Measurements from ENCODE around the gene RIT2. TPM values are rescaled to one million over a fixed set of nuclear protein-coding genes. Genes with fewer than 3 reads are reported as not detected.

RIT2 gene
- polyA plus RNA-seq, 2 of the 4 experiments (the other 2 are of a cell fraction), result not detected

GRCh38 chr18:43116699-43117294, 1.3 kb upstream of the RIT2 start:
- WGBS (ENCODE audit: missing lambda C conversion rate), result 2% methylated on average over 2 of the region's 2 CpGs
- CTCF ChIA-PET, result no interaction called here
- ATAC-seq (no peak), DNase-seq (ENCODE audit: low read depth in 1 of 2, low spot score in 1 of 2) (no peak), FAIRE-seq (no peak)
- Histone ChIP-seq H3K4me2 (no peak overlapping the region), H3K9me3 (no peaks in the 10 kb centered on the region), H3K4me3 (no peak overlapping the region), H3K27ac (no peak overlapping the region), H3K4me1 (no peaks in the 10 kb centered on the region)
- POLR2A ChIA-PET, result no interaction called here
- TF ChIP-seq CBX2 (IDR thresholded peaks at IDR 0.05; ENCODE audit: borderline replicate concordance, low read depth) (no peak), FOSL2 (IDR thresholded peaks at IDR 0.05) (no peak), FOSL2 (CRISPR knock-in tag; IDR thresholded peaks at IDR 0.05) (no peak), CEBPB (IDR thresholded peaks at IDR 0.05) (no peak), HOXB13 (CRISPR knock-in tag; IDR thresholded peaks at IDR 0.05; ENCODE audit: low read depth) (no peak), RAD21 (conservative IDR thresholded peaks at IDR 0.05 in 1 of 2, IDR thresholded peaks at IDR 0.05 in 1 of 2) (no peak), BCL3 (IDR thresholded peaks at IDR 0.05) (no peak), ZFP36 (IDR thresholded peaks at IDR 0.05; ENCODE audit: borderline replicate concordance, partially characterized antibody) (no peak), NPAS2 (CRISPR knock-in tag; IDR thresholded peaks at IDR 0.05; ENCODE audit: borderline replicate concordance) (no peak), PHF8 (IDR thresholded peaks at IDR 0.05; ENCODE audit: borderline replicate concordance, low read depth) (no peak), ZC3H11A (IDR thresholded peaks at IDR 0.05) (no peak), JUNB (IDR thresholded peaks at IDR 0.05) (no peak), BHLHE40 (IDR thresholded peaks at IDR 0.05; ENCODE audit: low read depth, low read length) (no peak), CHD2 (IDR thresholded peaks at IDR 0.05; ENCODE audit: low read length, partially characterized antibody) (no peak), NR3C1 (IDR thresholded peaks at IDR 0.05) (no peak), TP53 (CRISPR knock-in tag; IDR thresholded peaks at IDR 0.05) (no peak), E2F6 (IDR thresholded peaks at IDR 0.05; ENCODE audit: borderline replicate concordance, low read depth) (no peak), CHD4 (IDR thresholded peaks at IDR 0.05; ENCODE audit: borderline replicate concordance) (no peak), CBX8 (IDR thresholded peaks at IDR 0.05) (no peak)

GRCh38 chr18:43113220-43113895, 2.1 kb downstream of the RIT2 start:
- WGBS (ENCODE audit: missing lambda C conversion rate), result 0% methylated on average over 2 of the region's 2 CpGs
- FAIRE-seq, result no peak
- H3K9me3 ChIP-seq, result no peaks in the 10 kb centered on the region

More at GRCh38 chr18:43113220-43113895, 2.1 kb downstream of the RIT2 start:
- ChIA-PET POLR2A (no interaction called here), CTCF (no interaction called here)
- DNase-seq (ENCODE audit: low read depth in 1 of 2, low spot score in 1 of 2) (no peak), ATAC-seq (no peak)
- no peak overlapping the region for H3K4me3 ChIP-seq
- H3K27ac ChIP-seq, result no peak overlapping the region
- no peaks in the 10 kb centered on the region for H3K4me1 ChIP-seq
- no peak overlapping the region for H3K4me2 ChIP-seq
- TF ChIP-seq FOSL2 (IDR thresholded peaks at IDR 0.05) (no peak), FOSL2 (CRISPR knock-in tag; IDR thresholded peaks at IDR 0.05) (no peak), NPAS2 (CRISPR knock-in tag; IDR thresholded peaks at IDR 0.05; ENCODE audit: borderline replicate concordance) (no peak), HOXA7 (CRISPR knock-in tag; IDR thresholded peaks at IDR 0.05) (no peak), ESRRA (IDR thresholded peaks at IDR 0.05; ENCODE audit: borderline replicate concordance, low read length) (no peak), PBX3 (IDR thresholded peaks at IDR 0.05) (no peak)
